SU-DHL-6 (cell line): ENCODE data around the gene MARK1.

Source experiments
- EZH2phosphoT487 ChIP-seq: fragments of 200-600 bp; sonication (generic), shearing (Covaris generic); conservative IDR thresholded peaks from 2 replicates; pipeline ENCODE4 v1.6.1; 2018; ENCODE audit warnings: mild to moderate bottlenecking, antibody characterized with exemption, low read length, moderate library complexity, mixed read lengths
- TF ChIP-seq, protein P1 (sequence below): fragments of 200-600 bp; sonication (generic); IDR thresholded peaks from one replicate; pipeline ENCODE4 v1.5.1; 2017; ENCODE audit warnings: antibody characterized with exemption, mild to moderate bottlenecking, low read length, moderate library complexity; ENCODE audit not compliant: insufficient read depth, poor library complexity, severe bottlenecking

DNA sequence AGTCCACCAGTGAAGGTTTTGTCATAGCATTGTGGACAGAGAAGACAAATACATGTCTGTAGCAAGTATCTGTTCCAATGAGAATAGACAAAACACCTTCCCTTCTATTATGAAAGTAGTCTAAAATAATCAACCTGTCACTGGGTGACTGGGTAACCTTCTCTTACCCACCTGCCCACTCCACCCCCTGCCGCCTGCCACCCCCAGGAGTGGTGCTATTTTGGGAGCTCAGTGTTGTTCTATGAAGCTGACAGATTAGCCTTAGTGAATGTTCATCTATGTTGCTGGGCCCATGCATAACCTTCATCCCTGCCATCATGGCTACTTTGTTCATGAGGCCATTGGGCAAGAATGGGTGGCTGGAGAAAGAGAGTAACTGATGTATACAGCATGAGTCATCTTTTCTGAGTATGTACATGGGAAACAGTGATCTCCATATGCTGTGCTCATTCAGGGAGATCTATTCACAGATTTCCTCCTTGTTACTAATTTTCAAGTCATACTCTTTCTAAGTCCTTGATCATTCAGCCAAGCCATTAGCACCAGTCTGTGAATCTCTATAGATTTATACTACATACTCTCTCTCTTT lies 24.8 kb downstream of the MARK1 start:
- TF ChIP-seq, protein P1, sequence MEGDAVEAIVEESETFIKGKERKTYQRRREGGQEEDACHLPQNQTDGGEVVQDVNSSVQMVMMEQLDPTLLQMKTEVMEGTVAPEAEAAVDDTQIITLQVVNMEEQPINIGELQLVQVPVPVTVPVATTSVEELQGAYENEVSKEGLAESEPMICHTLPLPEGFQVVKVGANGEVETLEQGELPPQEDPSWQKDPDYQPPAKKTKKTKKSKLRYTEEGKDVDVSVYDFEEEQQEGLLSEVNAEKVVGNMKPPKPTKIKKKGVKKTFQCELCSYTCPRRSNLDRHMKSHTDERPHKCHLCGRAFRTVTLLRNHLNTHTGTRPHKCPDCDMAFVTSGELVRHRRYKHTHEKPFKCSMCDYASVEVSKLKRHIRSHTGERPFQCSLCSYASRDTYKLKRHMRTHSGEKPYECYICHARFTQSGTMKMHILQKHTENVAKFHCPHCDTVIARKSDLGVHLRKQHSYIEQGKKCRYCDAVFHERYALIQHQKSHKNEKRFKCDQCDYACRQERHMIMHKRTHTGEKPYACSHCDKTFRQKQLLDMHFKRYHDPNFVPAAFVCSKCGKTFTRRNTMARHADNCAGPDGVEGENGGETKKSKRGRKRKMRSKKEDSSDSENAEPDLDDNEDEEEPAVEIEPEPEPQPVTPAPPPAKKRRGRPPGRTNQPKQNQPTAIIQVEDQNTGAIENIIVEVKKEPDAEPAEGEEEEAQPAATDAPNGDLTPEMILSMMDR, result no peak
- TF ChIP-seq EZH2phosphoT487, result no peak
